HepG2 (cell line): ENCODE data around the gene LCORL. TPM values are rescaled to one million over a fixed set of nuclear protein-coding genes. Genes with fewer than 3 reads are reported as not detected.
A peak's percentile ranks its signal among the peaks of the same experiment; 100 is the strongest.

Source experiments
- CENPBD1 ChIP-seq: sonication (generic); formaldehyde crosslinking; IDR thresholded peaks from 2 replicates; pipeline ENCODE4 v1.8.0; 2022; ENCODE audit warnings: missing genetic modification reagents, low read depth, mild to moderate bottlenecking, borderline replicate concordance
- HOXA9 ChIP-seq: sonication (generic); formaldehyde crosslinking; IDR thresholded peaks from 2 replicates; pipeline ENCODE4 v1.8.1; 2022; ENCODE audit warnings: missing genetic modification reagents, mild to moderate bottlenecking, moderate library complexity, borderline replicate concordance
- NCOA5 ChIP-seq: sonication (generic); formaldehyde crosslinking; IDR thresholded peaks from 2 replicates; pipeline ENCODE4 v1.4.0; 2020; ENCODE audit warnings: missing genetic modification reagents
- RBM39 ChIP-seq: fragments of 200-400 bp; formaldehyde crosslinking; IDR thresholded peaks from one replicate; pipeline ENCODE4 v1.6.1; 2018; ENCODE audit warnings: antibody characterized with exemption, mild to moderate bottlenecking, low read depth, low read length; ENCODE audit not compliant: poor library complexity, severe bottlenecking
- RORA ChIP-seq: sonication (generic); formaldehyde crosslinking; IDR thresholded peaks from 2 replicates; pipeline ENCODE4 v1.5.0; 2020; ENCODE audit warnings: mild to moderate bottlenecking, missing genetic modification reagents, moderate library complexity
- SMYD3 ChIP-seq: sonication (generic); formaldehyde crosslinking; IDR thresholded peaks from 2 replicates; pipeline ENCODE4 v1.8.1; 2023; ENCODE audit warnings: mild to moderate bottlenecking, missing genetic modification reagents
- TCF12 ChIP-seq, 2 experiments: fragments of 450-650 bp in 1 of 2; sonication (generic) in 1 of 2; formaldehyde crosslinking in 1 of 2; IDR thresholded peaks; 2 replicates each; pipeline versions ENCODE4 v1.6.1 to v1.8.0; 2017 to 2022; ENCODE audit warnings: antibody characterized with exemption in 1 of 2, mild to moderate bottlenecking in 1 of 2, missing genetic modification reagents in 1 of 2, moderate library complexity in 1 of 2
- TCF7L2 ChIP-seq: IDR thresholded peaks from 2 replicates; pipeline ENCODE4 v1.6.1; 2011; ENCODE audit warnings: mild to moderate bottlenecking, low read depth, low read length, moderate library complexity
- XRCC5 ChIP-seq: fragments of 200-400 bp; formaldehyde crosslinking; optimal IDR thresholded peaks from 2 replicates; pipeline ENCODE3; 2017; ENCODE audit warnings: mild to moderate bottlenecking, low read length
- ZBTB4 ChIP-seq: sonication (generic); formaldehyde crosslinking; IDR thresholded peaks from 2 replicates; pipeline ENCODE4 v1.4.0; 2020; ENCODE audit warnings: missing genetic modification reagents, mild to moderate bottlenecking, borderline replicate concordance
- ZNF30 ChIP-seq: sonication (generic); formaldehyde crosslinking; IDR thresholded peaks from 2 replicates; pipeline ENCODE4 v1.5.0; 2020; ENCODE audit warnings: mild to moderate bottlenecking, missing genetic modification reagents
- ZNF546 ChIP-seq: sonication (generic); formaldehyde crosslinking; conservative IDR thresholded peaks from 2 replicates; pipeline ENCODE4 v1.8.1; 2023; ENCODE audit warnings: mild to moderate bottlenecking, missing genetic modification reagents
- ZNF557 ChIP-seq: sonication (generic); formaldehyde crosslinking; IDR thresholded peaks from 2 replicates; pipeline ENCODE4 v1.4.0; 2020; ENCODE audit warnings: missing genetic modification reagents
- ZNF883 ChIP-seq: sonication (generic); formaldehyde crosslinking; IDR thresholded peaks from 2 replicates; pipeline ENCODE4 v1.5.1; 2020; ENCODE audit warnings: mild to moderate bottlenecking, missing genetic modification reagents; ENCODE audit errors: not compliant biosample characterization
- ZSCAN12 ChIP-seq: sonication (generic); formaldehyde crosslinking; IDR thresholded peaks from 2 replicates; pipeline ENCODE4 v1.9.0; 2021; ENCODE audit warnings: mild to moderate bottlenecking, missing genetic modification reagents
- polyA plus RNA-seq, 8 experiments: library from polyadenylated mRNA; depleted of rRNA in 3 of 8; stranded (reverse) in 7 of 8; unstranded in 1 of 8; fragments of >200 nt; fragmentation: Illumina TruSeq in 4 of 8; extraction: Trizol in 4 of 8; gene quantifications; 2 replicates each; pipeline versions ENCODE4 v1.2.1 to v1.2.3, GENCODE V29; 2011 to 2016; ENCODE audit warnings: low read depth in 4 of 8, missing spikeins in 1 of 8, mixed read lengths in 1 of 8; ENCODE audit not compliant: insufficient read depth in 1 of 8
- total RNA-seq, 5 experiments: library from RNA; depleted of rRNA; stranded (reverse); fragments of >200 nt; fragmentation: Illumina TruSeq; extraction: Trizol; gene quantifications; 2 replicates each; pipeline ENCODE4 v1.2.3, GENCODE V29; 2016; ENCODE audit warnings: low read depth in 1 of 5
- TF ChIP-seq, protein P1 (sequence below): sonication (generic); formaldehyde crosslinking; IDR thresholded peaks from 2 replicates; pipeline ENCODE4 v1.4.0; 2020; ENCODE audit warnings: missing genetic modification reagents
- TF ChIP-seq, protein P2 (sequence below), 2 experiments: sonication (generic) in 1 of 2; formaldehyde crosslinking in 1 of 2; IDR thresholded peaks; 2 replicates each; pipeline versions ENCODE4 v1.4.0 to v1.6.1; 2018 to 2020; ENCODE audit warnings: missing genetic modification reagents in 2 of 2, borderline replicate concordance in 1 of 2, low read depth in 1 of 2, mild to moderate bottlenecking in 1 of 2, missing biosample characterization in 1 of 2
- TF ChIP-seq, protein P3 (sequence below): sonication (generic); formaldehyde crosslinking; IDR thresholded peaks from 2 replicates; pipeline ENCODE4 v1.4.0; 2020; ENCODE audit warnings: missing genetic modification reagents, borderline replicate concordance

The LCORL gene
- total and polyA plus RNA-seq, 2 of the 13 experiments (the other 11 are each of a cell fraction or from before 2014, with no cell fraction given), result 5.3 to 14.5 TPM

DNA sequence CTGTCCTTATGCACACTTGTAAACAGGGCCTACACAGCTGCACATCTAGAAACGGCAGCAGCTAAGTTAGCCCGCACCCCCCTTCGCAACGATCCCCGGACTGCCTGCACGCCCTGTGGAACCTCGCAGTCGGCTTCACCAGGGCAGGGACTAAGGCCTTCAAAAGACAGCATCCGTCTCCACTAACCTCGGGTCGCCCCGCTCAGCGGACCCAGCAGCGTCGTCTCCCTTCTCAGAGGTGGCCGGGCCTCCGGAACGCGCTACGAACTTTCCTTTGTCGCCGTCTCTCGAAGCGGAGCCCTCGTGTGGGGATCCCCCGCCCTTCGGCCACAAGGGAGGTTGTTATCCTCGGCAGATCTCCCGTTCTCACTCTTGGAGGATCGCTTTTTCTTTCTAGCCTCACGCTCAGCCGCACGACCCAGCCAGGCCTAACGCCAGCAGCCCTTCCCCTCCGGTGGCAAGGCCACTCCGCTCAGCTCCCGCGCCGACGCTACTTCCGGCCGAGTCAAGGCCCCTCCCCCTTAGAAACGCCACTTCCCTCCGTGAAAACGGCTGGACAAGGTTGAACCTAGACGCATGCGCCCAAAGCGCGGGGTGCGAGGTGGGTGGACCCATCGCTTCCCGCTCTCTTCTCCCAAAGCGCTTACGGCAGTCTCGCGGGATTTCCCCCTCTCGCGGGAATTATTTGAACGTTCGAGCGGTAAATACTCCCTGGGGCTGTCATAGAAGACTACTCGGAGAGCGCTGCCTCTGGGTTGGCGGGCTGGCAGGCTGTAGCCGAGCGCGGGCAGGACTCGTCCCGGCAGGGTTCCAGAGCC is 211.1 kb downstream of the LCORL start, which contains the start of the genes DCAF16 and NCAPG (continued):
- TF ChIP-seq, protein P1, sequence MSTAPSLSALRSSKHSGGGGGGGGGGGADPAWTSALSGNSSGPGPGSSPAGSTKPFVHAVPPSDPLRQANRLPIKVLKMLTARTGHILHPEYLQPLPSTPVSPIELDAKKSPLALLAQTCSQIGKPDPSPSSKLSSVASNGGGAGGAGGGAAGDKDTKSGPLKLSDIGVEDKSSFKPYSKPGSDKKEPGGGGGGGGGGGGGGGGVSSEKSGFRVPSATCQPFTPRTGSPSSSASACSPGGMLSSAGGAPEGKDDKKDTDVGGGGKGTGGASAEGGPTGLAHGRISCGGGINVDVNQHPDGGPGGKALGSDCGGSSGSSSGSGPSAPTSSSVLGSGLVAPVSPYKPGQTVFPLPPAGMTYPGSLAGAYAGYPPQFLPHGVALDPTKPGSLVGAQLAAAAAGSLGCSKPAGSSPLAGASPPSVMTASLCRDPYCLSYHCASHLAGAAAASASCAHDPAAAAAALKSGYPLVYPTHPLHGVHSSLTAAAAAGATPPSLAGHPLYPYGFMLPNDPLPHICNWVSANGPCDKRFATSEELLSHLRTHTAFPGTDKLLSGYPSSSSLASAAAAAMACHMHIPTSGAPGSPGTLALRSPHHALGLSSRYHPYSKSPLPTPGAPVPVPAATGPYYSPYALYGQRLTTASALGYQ (CRISPR knock-in tag), result peak; percentile 56; the same call in 1 of the 2 replicates
- no peak for TF ChIP-seq RORA (CRISPR knock-in tag)
- peak; percentile 95 for TF ChIP-seq ZNF883 (CRISPR knock-in tag)
- TF ChIP-seq ZBTB4, result no peak; the same call in 1 of the 2 replicates
- no peak for TF ChIP-seq RBM39
- 0 out of 2 replicates have a peak, but pooled peaks have one; percentile 56 for TF ChIP-seq HOXA9 (CRISPR knock-in tag)
- no peak; the same call in 1 of the 2 replicates for TF ChIP-seq CENPBD1 (CRISPR knock-in tag)
- TF ChIP-seq, protein P2, sequence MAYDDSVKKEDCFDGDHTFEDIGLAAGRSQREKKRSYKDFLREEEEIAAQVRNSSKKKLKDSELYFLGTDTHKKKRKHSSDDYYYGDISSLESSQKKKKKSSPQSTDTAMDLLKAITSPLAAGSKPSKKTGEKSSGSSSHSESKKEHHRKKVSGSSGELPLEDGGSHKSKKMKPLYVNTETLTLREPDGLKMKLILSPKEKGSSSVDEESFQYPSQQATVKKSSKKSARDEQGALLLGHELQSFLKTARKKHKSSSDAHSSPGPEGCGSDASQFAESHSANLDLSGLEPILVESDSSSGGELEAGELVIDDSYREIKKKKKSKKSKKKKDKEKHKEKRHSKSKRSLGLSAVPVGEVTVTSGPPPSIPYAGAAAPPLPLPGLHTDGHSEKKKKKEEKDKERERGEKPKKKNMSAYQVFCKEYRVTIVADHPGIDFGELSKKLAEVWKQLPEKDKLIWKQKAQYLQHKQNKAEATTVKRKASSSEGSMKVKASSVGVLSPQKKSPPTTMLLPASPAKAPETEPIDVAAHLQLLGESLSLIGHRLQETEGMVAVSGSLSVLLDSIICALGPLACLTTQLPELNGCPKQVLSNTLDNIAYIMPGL (CRISPR knock-in tag; IDR thresholded peaks at IDR 0.05; ENCODE audit: borderline replicate concordance in 1 of 2, low read depth in 1 of 2), result peak; percentile 79 to 89; a peak in 3 of 4 replicates
- peak; percentile 70; the same call in 1 of the 2 replicates for TF ChIP-seq SMYD3
- 0 out of 2 replicates have a peak, but pooled peaks have one; percentile 63 for TF ChIP-seq ZSCAN12
- TF ChIP-seq TCF7L2, result no peak
- 0 out of 2 replicates have a peak, but pooled peaks have one; percentile 32 for TF ChIP-seq ZNF557 (CRISPR knock-in tag)
- TF ChIP-seq ZNF30 (CRISPR knock-in tag), result 0 out of 2 replicates have a peak, but pooled peaks have one; percentile 55
- TF ChIP-seq NCOA5 (CRISPR knock-in tag), result no peak
- TF ChIP-seq XRCC5, result peak; percentile 19
- TF ChIP-seq, protein P3, sequence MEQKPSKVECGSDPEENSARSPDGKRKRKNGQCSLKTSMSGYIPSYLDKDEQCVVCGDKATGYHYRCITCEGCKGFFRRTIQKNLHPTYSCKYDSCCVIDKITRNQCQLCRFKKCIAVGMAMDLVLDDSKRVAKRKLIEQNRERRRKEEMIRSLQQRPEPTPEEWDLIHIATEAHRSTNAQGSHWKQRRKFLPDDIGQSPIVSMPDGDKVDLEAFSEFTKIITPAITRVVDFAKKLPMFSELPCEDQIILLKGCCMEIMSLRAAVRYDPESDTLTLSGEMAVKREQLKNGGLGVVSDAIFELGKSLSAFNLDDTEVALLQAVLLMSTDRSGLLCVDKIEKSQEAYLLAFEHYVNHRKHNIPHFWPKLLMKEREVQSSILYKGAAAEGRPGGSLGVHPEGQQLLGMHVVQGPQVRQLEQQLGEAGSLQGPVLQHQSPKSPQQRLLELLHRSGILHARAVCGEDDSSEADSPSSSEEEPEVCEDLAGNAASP (CRISPR knock-in tag), result no peak
- TF ChIP-seq TCF12 (IDR thresholded peaks at IDR 0.05), result no peak
- no peak; the same call in 1 of the 2 replicates for TF ChIP-seq TCF12 (CRISPR knock-in tag; IDR thresholded peaks at IDR 0.05)
- no peak for TF ChIP-seq ZNF546 (CRISPR knock-in tag)
